Measurements from ENCODE around the gene MYO7B. TPM values are rescaled to one million over a fixed set of nuclear protein-coding genes. Genes with fewer than 3 reads are reported as not detected.
A peak's percentile ranks its signal among the peaks of the same experiment; 100 is the strongest.

The MYO7B gene
- total RNA-seq, 4 donors from 2014 or later = 0.56 TPM; not detected in 3

GRCh38 chr2:127657232-127657595, 121.7 kb downstream of the MYO7B start:
- no peaks in the 10 kb centered on the region for H3K27me3 ChIP-seq
- no peaks in the 10 kb centered on the region for H3K9me3 ChIP-seq
- no peaks in the 10 kb centered on the region for H3K36me3 ChIP-seq
- TF ChIP-seq POLR2A (IDR thresholded peaks at IDR 0.05) = no peak
- TF ChIP-seq CTCF (IDR thresholded peaks at IDR 0.05) = no peak
- no peak overlapping the region for H3K27ac ChIP-seq
- no peak for DNase-seq
- no peak overlapping the region for H3K4me3 ChIP-seq (replicated peaks in 1 of 3)
- intact Hi-C loops (cut with DNase I) = no loop called here
- peaks cover 2 to 49% of the 10 kb centered on the region in 2 donors for H3K4me1 ChIP-seq
- WGBS, 2 donors = 94 to 96% methylated on average over 10 to 15 of the region's 17 CpGs

- no peak for DNase-seq
- Histone ChIP-seq H3K4me3 (replicated peaks in 1 of 3) (no peak overlapping the region), H3K27ac (peak overlapping the region in 2 of 3 donors; percentile 1 to 61), H3K36me3 (no peaks in the 10 kb centered on the region), H3K4me1 (peaks cover 0 to 47% of the 10 kb centered on the region in 2 donors), H3K9me3 (no peaks in the 10 kb centered on the region), H3K27me3 (no peaks in the 10 kb centered on the region)
- intact Hi-C loops (cut with DNase I) = no loop called here
- TF ChIP-seq POLR2A (IDR thresholded peaks at IDR 0.05) = no peak
- WGBS, 2 donors = 86 to 93% methylated on average over 6 of the region's 6 CpGs
These were observed 122.7 kb downstream of the MYO7B start for GRCh38 chr2:127658146-127658545.

- WGBS, 2 donors = 88 to 90% methylated on average over 12 to 18 of the region's 20 CpGs
- Histone ChIP-seq H3K9me3 (no peaks in the 10 kb centered on the region), H3K27ac (peak overlapping the region in 2 of 3 donors; percentile 1 to 61), H3K27me3 (no peaks in the 10 kb centered on the region), H3K36me3 (no peaks in the 10 kb centered on the region), H3K4me1 (peaks cover 0 to 53% of the 10 kb centered on the region in 2 donors), H3K4me3 (replicated peaks in 1 of 3) (no peak overlapping the region)
- TF ChIP-seq POLR2A (IDR thresholded peaks at IDR 0.05) (no peak), CTCF (IDR thresholded peaks at IDR 0.05) (no peak)
- intact Hi-C loops (cut with DNase I) = no loop called here
- DNase-seq = no peak
These were observed 123.3 kb downstream of the MYO7B start for GRCh38 chr2:127658641-127659407.

- Histone ChIP-seq H3K27ac (peak overlapping the region; percentile 19 to 61 (median 46)), H3K4me3 (replicated peaks in 1 of 3) (no peak overlapping the region)
These were observed 124.2 kb downstream of the MYO7B start for GRCh38 chr2:127659408-127660290.

GRCh38 chr2:127660291-127660578, 124.8 kb downstream of the MYO7B start:
- DNase-seq = no peak
- intact Hi-C loops (cut with DNase I) = no loop called here
- Histone ChIP-seq H3K4me3 (replicated peaks in 1 of 3) (no peak overlapping the region), H3K27ac (peak overlapping the region in 1 of 3 donors; percentile 46), H3K9me3 (no peaks in the 10 kb centered on the region), H3K36me3 (no peaks in the 10 kb centered on the region), H3K4me1 (peaks cover 0 to 55% of the 10 kb centered on the region in 2 donors), H3K27me3 (no peaks in the 10 kb centered on the region)
- WGBS, 2 donors = 91 to 93% methylated on average over 10 of the region's 10 CpGs
- no peak for TF ChIP-seq POLR2A (IDR thresholded peaks at IDR 0.05)
- TF ChIP-seq CTCF (IDR thresholded peaks at IDR 0.05) = no peak

More at GRCh38 chr2:127659408-127660290, 124.2 kb downstream of the MYO7B start:
- peaks cover 0 to 55% of the 10 kb centered on the region in 2 donors for H3K4me1 ChIP-seq
- 73 to 79% methylated on average over 9 to 14 of the region's 14 CpGs for WGBS, 2 donors
- TF ChIP-seq CTCF (IDR thresholded peaks at IDR 0.05) = no peak
- TF ChIP-seq POLR2A (IDR thresholded peaks at IDR 0.05) = no peak
- H3K27me3 ChIP-seq = no peaks in the 10 kb centered on the region
- H3K9me3 ChIP-seq = no peaks in the 10 kb centered on the region
- no peaks in the 10 kb centered on the region for H3K36me3 ChIP-seq
- intact Hi-C loops (cut with DNase I) = no loop called here
- DNase-seq = no peak

Data from thyroid gland (tissue), 4 donors.